NCI-H2196 treated with DMSO at 0.1 percent for 48 hours (cell line): ENCODE data around the gene TARBP1.

Source experiments
- DNase-seq: peaks from one replicate; lab custom pipeline; 2025; ENCODE audit not compliant: unreplicated experiment; lab: John Stamatoyannopoulos, UW

Gene TARBP1

DNA sequence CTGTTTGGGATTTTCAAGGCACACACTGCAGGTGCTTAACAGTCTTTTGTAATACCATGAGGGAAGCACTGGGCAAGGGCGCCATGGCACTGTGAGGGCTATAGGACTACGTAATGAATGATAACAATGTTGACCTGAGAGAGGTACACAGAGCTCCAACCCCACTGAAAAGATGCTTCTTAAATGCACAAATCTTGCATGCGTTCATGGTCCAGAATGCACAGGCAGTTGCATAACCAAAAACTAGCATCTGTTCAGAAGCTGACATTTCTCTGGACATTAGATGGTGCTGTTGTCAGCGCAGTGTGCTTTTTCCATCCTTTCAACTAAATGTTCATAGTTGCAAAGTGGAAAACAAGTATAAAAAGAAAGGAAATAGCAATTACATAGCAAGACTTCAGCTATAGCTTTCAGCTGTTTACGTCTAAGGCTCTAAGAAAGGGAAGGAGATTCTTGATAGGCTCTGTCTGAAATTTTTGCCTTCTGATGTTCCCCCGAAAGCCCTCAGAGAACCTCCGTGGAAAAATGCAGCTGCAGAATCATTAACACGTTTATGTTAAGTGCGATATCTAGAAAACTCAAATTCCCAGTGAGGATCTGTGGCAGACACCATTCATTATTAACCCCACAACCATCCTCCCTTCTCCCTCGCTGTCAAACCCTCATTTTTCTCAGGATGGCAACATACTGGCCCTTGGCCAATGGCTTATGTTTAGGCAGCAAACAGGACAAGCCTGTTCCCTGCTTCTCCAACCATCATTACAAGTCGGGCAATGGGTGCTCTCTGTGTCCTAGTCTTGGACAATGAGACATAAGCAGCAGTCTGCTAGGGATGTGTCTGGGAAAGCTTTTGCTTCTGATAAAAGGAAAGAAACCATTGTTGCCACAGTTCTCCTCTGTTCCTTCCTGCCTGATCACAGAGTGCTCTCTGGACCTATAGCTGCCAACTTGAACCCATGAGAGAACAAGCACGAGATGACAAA is 8.2 kb upstream of the TARBP1 start:
- no peak for DNase-seq

DNA sequence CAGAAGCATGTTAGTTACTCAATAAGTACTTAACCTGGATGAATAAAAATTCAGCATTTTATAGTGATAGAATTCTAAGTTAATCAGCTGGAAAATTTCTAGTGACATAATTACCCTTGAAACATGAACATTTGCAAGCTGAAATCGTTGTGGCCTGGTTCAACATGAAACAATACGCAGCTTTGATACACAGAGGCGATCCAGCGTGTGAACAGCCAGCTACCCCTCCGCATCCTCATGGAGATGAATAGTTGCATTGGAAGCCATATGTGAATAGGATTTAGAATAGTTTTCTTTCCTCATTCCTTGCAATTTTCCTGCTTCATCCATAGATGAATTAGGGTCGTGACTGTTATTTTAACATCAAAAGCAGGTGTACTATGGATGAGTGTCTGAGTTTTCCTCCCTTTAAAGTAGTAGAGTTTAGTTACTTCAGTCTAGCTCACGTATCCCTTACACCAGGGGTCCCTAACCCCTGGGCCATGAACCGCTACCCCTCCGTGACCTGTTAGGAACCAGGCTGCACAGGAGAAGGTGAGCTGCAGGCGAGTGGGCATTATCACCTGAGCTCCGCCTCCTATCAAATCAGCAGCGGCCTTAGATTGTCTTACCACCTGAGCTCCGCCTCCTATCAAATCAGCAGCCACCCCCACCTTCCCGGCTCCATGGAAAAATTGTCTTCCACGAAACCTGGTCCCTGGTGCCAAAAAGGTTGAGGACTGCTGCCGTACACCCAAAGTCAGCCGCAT is 6.2 kb upstream of the TARBP1 start:
- DNase-seq: no peak

DNA sequence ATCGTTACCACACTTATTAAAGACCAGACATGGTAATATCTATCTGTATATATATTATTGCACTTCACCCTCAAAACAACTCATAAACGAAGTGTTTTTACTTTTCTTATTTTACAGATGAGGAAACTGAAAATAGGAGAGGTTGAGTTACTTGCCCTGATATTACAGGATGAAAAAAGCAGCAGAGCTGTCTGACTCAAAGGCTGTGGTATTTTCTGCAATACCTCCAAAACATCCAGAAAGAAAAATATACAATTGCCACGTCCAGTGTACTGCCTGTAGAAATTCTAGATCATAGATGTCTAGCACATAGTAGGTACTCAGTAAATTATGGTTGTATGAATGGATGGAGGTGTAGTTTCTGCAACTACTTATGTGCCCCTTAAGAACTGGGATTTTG is 5.2 kb upstream of the TARBP1 start:
- no peak for DNase-seq

DNA sequence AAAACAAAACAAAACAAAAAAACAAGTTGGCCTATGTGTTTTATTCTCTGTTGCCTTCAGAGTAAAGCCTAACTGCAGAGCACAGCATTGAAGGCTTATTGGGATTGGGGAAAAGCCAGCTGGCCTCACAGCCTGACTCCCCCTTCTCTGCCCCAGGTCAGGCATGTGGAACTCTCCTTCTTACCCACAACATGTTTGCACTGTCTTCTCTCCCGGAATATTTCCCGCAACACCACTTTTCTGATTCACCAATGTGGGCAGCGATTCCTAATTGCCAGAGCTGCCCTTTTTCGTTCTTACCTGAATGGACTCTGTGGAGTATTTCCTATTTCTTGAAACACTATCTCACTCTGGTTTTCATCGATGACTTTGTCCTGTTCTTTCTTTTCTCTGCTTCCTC is 2.8 kb upstream of the TARBP1 start:
- DNase-seq: no peak

DNA sequence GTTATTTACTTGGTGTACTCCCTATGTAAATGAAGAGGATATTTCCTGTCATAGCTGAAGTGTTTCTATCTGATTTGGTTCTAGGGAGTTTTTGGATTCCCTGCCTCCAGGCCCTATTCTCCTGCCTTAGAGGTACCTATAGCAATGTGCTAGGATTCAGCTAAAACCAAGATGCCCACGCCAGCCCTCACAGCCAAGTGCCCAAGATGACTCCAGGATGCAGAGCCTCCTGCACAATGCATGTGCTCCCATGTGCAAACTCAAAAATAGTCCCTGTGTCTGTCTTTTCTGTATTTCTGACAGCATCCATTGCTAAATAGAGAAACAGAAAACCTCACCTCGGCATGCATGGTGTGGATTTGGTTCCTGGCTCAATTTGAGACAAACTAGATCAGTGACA is 887 bp upstream of the TARBP1 start:
- no peak for DNase-seq

DNA sequence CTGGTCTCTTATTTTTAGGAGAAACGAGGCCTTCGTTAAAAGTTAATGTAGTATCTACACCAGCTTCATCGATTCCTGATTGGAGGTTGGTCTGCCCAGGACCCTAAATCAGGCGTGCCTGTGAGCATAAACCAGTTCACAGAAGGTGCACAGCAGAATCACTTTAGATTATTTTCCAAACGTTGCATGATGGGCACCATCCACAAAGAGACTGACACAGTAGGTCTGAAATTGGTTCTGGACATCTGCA is 256 bp upstream of the TARBP1 start:
- DNase-seq: no peak

DNA sequence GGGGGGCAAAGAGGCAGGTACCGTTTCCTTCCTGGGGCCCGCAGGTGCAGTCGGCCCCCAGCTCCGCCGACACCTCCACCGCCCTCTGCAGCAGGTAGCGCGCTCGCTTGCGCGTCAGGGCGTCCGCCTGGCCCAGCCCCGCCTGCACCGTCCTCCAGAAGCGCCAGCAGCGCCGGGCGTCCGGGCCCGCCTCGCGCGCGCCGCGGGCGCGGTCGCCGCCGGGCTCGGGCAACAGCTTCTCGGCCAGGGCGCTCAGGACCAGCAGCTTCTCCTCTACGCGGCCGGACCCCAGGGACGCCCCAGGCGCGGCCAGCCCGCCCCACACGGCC is 863 bp downstream of the TARBP1 start:
- no peak for DNase-seq

DNA sequence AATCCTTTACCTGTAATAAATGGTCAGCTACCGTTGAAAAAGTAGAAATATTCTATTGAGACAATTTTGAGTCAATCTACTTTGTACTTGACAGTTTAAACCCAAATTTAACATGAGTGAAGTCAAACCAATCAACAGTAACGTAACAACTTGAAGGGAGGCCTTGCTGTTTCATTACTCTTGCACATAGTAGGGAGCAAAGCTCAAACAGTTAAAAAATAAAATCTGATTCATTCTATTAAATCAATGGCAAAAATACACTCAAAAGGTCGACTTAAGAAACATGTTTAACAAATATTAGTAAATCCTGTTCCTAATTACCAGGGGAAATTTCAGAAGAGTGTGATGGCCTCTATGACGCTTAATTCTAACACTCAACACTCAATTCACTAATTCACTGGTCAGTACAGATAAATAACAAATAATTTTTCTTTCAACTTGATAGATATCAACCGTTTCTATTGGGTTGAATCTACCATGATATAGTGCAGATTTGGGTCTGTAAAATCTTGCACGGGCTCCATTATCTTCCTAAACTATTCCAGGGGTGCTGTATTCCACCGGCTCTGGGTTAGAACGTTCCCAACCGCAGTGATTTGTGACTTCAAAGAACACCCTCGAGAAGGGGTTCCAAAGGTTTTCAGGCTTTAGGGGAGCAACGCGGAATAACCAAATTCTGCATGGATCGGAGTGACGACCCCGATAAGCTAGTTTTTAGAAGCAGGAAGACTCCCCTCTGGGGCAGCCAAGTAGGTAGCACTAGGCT is 1.4 kb downstream of the TARBP1 start:
- no peak for DNase-seq

DNA sequence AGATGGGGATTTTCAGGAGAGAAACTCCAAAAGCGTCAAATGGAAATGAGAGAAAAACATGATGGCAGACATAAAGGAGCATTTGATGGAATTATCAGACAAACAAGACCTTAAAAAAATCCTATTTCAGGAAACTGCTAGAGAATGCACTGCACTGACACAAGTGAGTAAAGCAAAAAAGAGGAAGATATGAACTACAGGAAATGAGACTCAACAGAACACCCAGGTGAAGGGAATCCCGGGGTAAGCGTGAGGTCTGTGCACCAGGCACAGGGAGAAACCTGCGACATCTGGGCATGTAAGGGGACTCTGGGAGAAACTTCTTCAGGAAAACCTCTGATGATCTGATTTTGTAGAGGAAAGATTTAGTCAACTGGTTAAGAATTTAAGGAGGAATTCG is 2.8 kb downstream of the TARBP1 start:
- DNase-seq: no peak

DNA sequence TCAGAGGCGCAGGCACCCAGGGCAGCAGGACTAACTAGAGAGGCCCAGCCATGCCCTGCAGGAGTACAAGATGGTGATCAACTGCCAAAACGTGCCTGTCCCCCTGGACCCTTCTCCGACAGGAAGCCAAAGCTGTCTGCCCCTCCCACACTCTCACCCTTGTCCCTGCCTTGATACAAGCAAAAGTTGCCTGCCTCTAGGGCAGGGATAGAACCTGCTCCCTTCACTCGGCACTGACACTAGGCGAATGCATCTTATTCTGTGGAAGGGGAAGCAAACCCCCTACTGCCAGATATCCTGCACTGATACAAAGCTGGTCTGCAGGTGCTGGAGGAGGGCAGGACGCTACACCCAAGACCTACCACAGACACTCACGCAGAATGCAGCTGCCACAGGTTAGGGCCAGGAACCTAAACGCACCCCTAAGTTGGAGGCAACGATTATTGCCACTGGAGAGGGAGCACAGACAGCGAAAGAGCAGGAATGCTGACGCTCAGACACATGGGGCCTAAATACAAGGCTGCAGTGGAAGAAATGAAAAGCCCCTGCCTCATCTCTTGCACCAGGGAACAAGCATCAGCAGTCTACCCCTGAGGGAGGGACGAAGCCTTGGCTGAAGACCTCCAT is 3.7 kb downstream of the TARBP1 start:
- DNase-seq: no peak

DNA sequence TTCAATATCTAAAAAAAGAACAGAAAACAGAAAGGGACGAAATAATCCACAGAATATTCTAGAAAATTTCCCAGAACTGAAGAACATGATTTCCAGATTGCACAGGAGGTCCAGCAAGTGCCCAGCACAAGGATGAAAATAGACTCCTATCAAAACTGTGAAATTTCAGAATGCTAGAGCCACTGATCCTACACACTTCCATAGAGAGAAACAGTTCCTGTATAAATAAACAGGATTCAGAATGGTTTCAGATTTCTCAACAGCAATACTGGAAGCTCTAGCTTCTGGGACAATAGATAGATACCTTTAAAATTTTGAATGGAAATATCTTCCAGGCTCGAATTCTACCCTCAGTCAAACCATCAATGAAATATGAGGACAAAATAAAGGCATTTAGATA is 4.6 kb downstream of the TARBP1 start:
- no peak for DNase-seq

DNA sequence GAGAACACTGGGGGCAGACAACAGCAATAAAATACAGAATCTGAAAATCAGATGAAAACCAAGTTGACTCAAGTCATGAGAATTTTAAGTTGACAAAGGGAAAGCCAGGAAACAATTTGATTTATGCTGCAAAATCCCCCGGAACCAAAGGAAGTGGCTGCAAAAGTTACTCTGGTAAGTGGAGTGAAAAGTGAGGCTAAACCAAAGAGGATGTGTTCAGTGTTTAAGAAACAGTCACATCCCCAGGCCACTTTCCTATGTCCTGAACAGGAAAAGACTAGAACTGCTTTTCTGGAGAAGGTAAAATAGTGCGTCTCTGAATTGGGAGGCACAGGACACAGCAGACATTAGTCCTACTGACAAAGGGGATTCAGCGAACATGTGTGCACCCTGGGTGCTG is 5.9 kb downstream of the TARBP1 start:
- DNase-seq: no peak

DNA sequence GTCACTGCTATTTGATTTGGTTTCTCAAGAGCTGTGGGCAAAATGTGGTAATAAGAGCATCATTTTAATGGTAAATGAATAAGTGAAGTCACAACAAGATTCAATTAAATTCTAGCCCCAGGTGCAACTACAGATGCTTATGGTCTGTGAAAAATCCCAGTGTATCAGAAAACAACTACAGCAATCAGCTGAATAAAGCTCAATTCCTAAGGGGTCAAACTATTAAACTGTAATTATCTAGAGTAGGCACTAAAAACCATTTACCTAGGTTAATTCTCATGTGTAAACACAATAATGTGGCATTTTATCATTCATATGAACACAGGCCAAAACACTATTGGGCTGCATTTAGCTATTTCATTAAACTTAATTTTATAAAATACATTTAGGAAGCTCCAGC is 9.6 kb downstream of the TARBP1 start:
- DNase-seq: no peak

DNA sequence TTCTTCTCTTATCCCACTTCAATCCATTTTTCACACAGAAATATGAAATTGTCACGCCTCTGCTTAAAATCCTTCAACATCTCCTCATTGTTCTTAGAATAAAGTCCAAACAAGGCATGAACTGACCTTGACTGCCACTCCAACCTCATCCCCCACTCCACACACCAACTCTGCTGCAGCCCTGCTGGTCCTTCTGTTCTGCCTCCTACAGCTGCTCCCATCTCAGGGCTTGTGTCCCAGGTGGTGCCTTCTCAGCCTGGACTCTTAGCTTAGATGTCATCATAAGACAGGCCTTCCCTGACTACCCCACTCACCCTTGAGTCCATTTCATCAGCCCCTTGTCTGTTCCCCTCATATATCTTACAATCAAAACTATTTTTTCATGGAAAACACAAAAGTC is 10.4 kb downstream of the TARBP1 start:
- DNase-seq: no peak

DNA sequence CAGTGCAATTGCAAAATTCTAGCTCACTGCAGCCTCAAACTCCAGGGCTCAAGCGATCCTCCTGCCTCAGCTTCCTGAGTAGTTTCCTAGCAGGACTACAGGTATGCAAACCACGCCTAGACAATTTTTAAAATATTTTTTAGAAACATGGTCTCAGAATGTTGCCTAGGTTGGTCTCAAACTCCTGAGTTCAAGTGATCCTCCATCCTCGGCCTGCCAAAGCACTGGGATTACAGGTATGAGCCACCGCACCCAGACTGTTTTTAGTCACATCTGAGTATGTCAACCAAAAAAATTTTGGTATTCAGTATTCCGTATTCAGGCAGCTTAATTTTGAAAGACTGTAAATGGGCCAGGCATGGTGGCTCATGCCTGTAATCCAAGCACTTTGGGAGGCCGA is 11.2 kb downstream of the TARBP1 start:
- no peak for DNase-seq

DNA sequence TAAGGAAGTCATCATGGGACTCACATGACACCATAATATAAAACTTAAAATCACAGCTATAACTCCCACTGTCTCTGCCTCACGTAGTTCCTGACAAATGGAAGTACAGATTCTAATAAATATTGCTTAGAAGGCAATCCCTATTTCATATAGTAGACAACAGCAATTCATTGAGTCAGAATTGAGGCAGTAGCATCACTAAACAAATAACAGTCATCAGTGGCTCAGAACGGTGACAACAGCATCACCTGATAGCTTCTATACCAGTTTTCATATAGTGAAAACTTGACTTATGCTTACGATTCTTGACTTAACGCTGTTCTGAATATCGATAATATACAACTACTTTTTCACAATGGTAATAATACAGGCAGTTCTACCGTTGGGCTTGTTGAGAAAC is 12.0 kb downstream of the TARBP1 start:
- DNase-seq: no peak

DNA sequence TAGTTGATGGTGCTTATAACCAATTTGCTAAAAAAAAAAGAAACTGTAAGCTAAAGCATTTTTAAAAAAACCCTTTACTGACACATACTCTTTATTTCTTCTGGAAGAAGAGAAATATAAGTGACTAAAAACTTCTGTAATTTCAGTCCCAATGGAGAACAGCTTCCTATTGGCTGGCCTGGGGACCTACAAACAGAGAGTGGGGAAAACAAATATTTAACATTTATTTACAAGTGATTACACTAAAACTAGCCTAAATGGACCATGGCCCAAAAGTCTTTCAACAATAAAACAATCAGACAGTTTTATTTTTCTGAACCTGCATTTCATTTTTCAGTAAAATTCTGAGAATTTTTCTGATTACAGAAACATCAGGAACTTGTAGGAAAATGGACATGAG is 15.2 kb downstream of the TARBP1 start:
- no peak for DNase-seq

DNA sequence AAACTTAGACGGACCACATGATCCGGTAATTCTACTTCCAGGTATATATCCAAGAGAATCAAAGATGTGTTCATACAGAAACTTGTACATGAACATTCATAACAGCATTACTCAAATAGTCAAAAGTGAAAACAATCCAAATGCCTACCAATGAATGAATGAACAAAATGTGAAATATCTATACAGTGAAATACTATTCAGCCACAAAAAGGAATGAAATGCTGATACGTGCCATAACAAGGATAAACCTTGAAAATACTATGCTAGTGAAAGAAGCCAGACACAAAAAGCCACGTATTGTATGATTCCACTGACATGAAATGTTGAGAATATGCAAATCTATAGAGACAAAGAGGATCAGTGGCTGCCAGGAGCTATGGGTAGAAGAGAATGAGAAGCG is 18.3 kb downstream of the TARBP1 start:
- DNase-seq: no peak

DNA sequence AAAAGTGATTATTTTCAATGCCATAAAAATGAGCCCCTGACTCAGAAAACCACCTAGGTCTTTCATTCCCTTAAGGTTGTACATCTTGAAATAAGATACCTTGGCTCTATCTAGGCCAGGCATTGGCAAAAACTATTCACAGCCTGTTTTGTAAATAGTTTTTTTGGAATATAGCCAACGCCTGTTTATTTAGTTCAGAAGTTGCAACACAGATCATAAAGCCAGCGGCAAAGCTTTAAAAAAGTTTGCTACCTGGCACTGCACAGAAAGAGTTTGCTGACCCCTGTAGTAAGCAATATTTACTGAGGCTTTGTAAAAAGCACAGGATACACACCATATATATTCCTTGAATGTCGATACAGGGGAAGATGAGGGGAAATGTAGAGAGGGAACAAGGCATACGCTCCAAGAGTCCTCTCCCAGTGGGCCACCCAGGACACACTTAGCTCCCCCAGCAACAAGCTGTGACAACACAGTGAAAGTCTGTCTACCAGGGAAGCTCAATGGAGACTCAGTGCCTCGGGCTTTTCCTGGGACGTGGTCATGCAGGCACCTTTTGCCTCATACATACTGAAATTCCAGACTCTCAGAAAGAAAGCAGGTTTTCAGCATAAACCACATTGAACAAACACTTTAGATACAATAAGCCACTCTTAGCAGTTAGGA is 20.5 kb downstream of the TARBP1 start:
- no peak for DNase-seq

DNA sequence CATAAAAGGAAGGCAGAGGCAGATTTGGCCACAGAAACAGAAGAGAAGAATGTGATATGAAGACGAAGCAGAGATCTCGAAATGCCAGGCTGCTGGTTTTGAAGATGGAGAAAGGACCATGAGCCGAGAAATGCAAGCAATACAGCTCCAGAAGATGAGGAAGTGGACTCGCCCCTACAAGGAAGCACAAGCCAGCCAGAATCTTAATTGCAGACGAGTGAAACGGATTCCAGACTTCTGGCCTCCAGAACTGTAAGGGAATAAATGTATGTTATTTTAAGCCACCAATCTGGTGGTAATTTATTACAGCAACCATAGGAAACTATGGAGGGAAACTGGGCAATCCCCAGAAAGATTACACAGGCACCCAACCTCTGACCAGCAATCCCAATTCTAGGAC is 24.1 kb downstream of the TARBP1 start:
- no peak for DNase-seq

DNA sequence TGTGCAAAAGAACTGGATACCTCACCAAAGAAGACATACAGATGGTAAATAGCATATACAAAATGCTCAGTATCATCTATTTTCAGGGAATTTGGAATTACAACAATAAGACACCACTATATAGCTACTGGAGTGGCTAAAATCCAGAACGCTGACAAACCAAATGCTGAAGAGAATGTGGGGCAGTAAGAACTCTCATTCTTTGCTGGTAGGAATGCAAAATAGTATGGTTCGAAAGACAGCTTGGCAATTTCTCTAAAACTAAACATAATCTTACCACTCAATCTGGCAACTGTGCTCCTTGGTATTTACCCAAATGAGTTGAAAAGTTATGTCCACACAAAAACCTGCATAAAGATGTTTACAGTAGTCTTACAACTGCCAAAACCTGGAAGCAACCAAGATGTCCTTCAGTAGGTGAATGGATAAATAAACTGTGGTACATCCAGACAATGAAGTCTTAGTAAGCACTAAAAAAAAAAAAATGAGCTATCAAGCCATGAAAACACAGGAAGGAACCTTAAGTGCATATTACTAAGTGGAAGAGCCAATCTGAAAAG is 26.5 kb downstream of the TARBP1 start:
- no peak for DNase-seq
